Measurements from ENCODE around the gene GEMIN7. TPM values are rescaled to one million over a fixed set of nuclear protein-coding genes. Genes with fewer than 3 reads are reported as not detected.
"Not testable (repeated sequence)": the region's sequence is repeated elsewhere in the genome, so short reads cannot be mapped to it uniquely, and the experiment has no call there.

GEMIN7 gene
- total and polyA plus RNA-seq, 5 donors, result 10.9 to 27.9 (median 12.8) TPM

GRCh38 chr19:45112111-45112827 lies 33.2 kb downstream of the GEMIN7 start:
- 96% methylated on average over 11 of the region's 11 CpGs for WGBS
- H3K27me3 ChIP-seq (ENCODE audit: control insufficient read depth, insufficient read depth), result no peaks in the 10 kb centered on the region
- no peak overlapping the region for H3K27ac ChIP-seq (ENCODE audit: low read length)
- DNase-seq (peak in 1 of 3 donors; percentile 23), ATAC-seq (no peak)
- intact Hi-C loops (cut with DNase I), result no loop called here
- no peak overlapping the region for H3K4me3 ChIP-seq (ENCODE audit: low read length)
- no peaks in the 10 kb centered on the region for H3K9me3 ChIP-seq (ENCODE audit: control insufficient read depth, low read length)
- no peaks in the 10 kb centered on the region for H3K4me1 ChIP-seq (ENCODE audit: control insufficient read depth, insufficient read depth, low read length)

- no peaks in the 10 kb centered on the region for H3K9me3 ChIP-seq (ENCODE audit: control insufficient read depth, low read length)
- 87% methylated on average over 9 of the region's 9 CpGs for WGBS
- intact Hi-C loops (cut with DNase I), result no loop called here
- peaks cover 2% of the 10 kb centered on the region for H3K4me1 ChIP-seq (ENCODE audit: control insufficient read depth, insufficient read depth, low read length)
- H3K27ac ChIP-seq (ENCODE audit: low read length), result no peak overlapping the region
- no peak for ATAC-seq
- no peak overlapping the region for H3K4me3 ChIP-seq (ENCODE audit: low read length)
- H3K27me3 ChIP-seq (ENCODE audit: control insufficient read depth, insufficient read depth), result no peaks in the 10 kb centered on the region
- DNase-seq, result peak in 2 of 3 donors; percentile 21 to 55
These were observed 34.6 kb downstream of the GEMIN7 start for GRCh38 chr19:45113628-45114027.

- 83% methylated on average over 4 of the region's 4 CpGs for WGBS
- intact Hi-C loops (cut with DNase I), result no loop called here
- peak in 1 of 3 donors; percentile 6 for DNase-seq
- no peak overlapping the region for H3K27ac ChIP-seq (ENCODE audit: low read length)
- no peaks in the 10 kb centered on the region for H3K27me3 ChIP-seq (ENCODE audit: control insufficient read depth, insufficient read depth)
- ATAC-seq, result no peak
- H3K4me1 ChIP-seq (ENCODE audit: control insufficient read depth, insufficient read depth, low read length), result peaks cover 3% of the 10 kb centered on the region
- no peaks in the 10 kb centered on the region for H3K9me3 ChIP-seq (ENCODE audit: control insufficient read depth, low read length)
- H3K4me3 ChIP-seq (ENCODE audit: low read length), result no peak overlapping the region
These were observed 35.1 kb downstream of the GEMIN7 start for GRCh38 chr19:45114116-45114515.

GRCh38 chr19:45115809-45116615 lies 37.0 kb downstream of the GEMIN7 start:
- H3K4me3 ChIP-seq (ENCODE audit: low read length), result no peak overlapping the region
- WGBS, result 90% methylated on average over 21 of the region's 21 CpGs

GRCh38 chr19:45117167-45117594 lies 38.1 kb downstream of the GEMIN7 start:
- Histone ChIP-seq H3K4me1 (ENCODE audit: control insufficient read depth, insufficient read depth, low read length) (peaks cover 3% of the 10 kb centered on the region), H3K27me3 (ENCODE audit: control insufficient read depth, insufficient read depth) (no peaks in the 10 kb centered on the region), H3K27ac (ENCODE audit: low read length) (no peak overlapping the region), H3K9me3 (ENCODE audit: control insufficient read depth, low read length) (no peaks in the 10 kb centered on the region), H3K4me3 (ENCODE audit: low read length) (no peak overlapping the region)
- no peak for DNase-seq
- ATAC-seq, result no peak
- intact Hi-C loops (cut with DNase I), result no loop called here
- 63% methylated on average over 16 of the region's 16 CpGs for WGBS

More at GRCh38 chr19:45115809-45116615, 37.0 kb downstream of the GEMIN7 start:
- Histone ChIP-seq H3K27ac (ENCODE audit: low read length) (no peak overlapping the region), H3K9me3 (ENCODE audit: control insufficient read depth, low read length) (no peaks in the 10 kb centered on the region), H3K27me3 (ENCODE audit: control insufficient read depth, insufficient read depth) (no peaks in the 10 kb centered on the region), H3K4me1 (ENCODE audit: control insufficient read depth, insufficient read depth, low read length) (peaks cover 3% of the 10 kb centered on the region)
- intact Hi-C loops (cut with DNase I), result no loop called here
- ATAC-seq (peak in 1 of 2 donors; percentile 11), DNase-seq (peak in 1 of 3 donors; percentile 38)

GRCh38 chr19:45117671-45118070 lies 38.6 kb downstream of the GEMIN7 start:
- Histone ChIP-seq H3K4me1 (ENCODE audit: control insufficient read depth, insufficient read depth, low read length) (peaks cover 3% of the 10 kb centered on the region), H3K27me3 (ENCODE audit: control insufficient read depth, insufficient read depth) (no peaks in the 10 kb centered on the region), H3K27ac (ENCODE audit: low read length) (no peak overlapping the region), H3K4me3 (ENCODE audit: low read length) (no peak overlapping the region), H3K9me3 (ENCODE audit: control insufficient read depth, low read length) (no peaks in the 10 kb centered on the region)
- intact Hi-C loops (cut with DNase I), result no loop called here
- no peak for ATAC-seq
- WGBS, result 79% methylated on average over 12 of the region's 12 CpGs
- peak in 1 of 3 donors; percentile 46 for DNase-seq

GRCh38 chr19:45118106-45118505 lies 39.0 kb downstream of the GEMIN7 start:
- Histone ChIP-seq H3K27me3 (ENCODE audit: control insufficient read depth, insufficient read depth) (no peaks in the 10 kb centered on the region), H3K4me1 (ENCODE audit: control insufficient read depth, insufficient read depth, low read length) (peaks cover 3% of the 10 kb centered on the region), H3K4me3 (ENCODE audit: low read length) (no peak overlapping the region), H3K9me3 (ENCODE audit: control insufficient read depth, low read length) (no peaks in the 10 kb centered on the region), H3K27ac (ENCODE audit: low read length) (no peak overlapping the region)
- WGBS, result 71% methylated on average over 5 of the region's 5 CpGs
- intact Hi-C loops (cut with DNase I), result no loop called here
- ATAC-seq, result no peak
- peak in 2 of 3 donors; percentile 37 to 46 for DNase-seq

GRCh38 chr19:45118591-45119355 lies 39.7 kb downstream of the GEMIN7 start:
- H3K27me3 ChIP-seq (ENCODE audit: control insufficient read depth, insufficient read depth); ATAC-seq; intact Hi-C loops (cut with DNase I); H3K27ac ChIP-seq (ENCODE audit: low read length); H3K9me3 ChIP-seq (ENCODE audit: control insufficient read depth, low read length); H3K4me3 ChIP-seq (ENCODE audit: low read length); H3K4me1 ChIP-seq (ENCODE audit: control insufficient read depth, insufficient read depth, low read length): not testable (repeated sequence)
- DNase-seq, result peak in 1 of 3 donors; percentile 23
- 59% methylated on average over 18 of the region's 18 CpGs for WGBS

GRCh38 chr19:45119582-45119981 lies 40.5 kb downstream of the GEMIN7 start:
- H3K9me3 ChIP-seq (ENCODE audit: control insufficient read depth, low read length), result no peaks in the 10 kb centered on the region
- WGBS, result 96% methylated on average over 6 of the region's 6 CpGs
- no peak overlapping the region for H3K27ac ChIP-seq (ENCODE audit: low read length)
- DNase-seq (no peak), ATAC-seq (no peak)
- H3K4me1 ChIP-seq (ENCODE audit: control insufficient read depth, insufficient read depth, low read length), result peaks cover 3% of the 10 kb centered on the region
- no peaks in the 10 kb centered on the region for H3K27me3 ChIP-seq (ENCODE audit: control insufficient read depth, insufficient read depth)
- no peak overlapping the region for H3K4me3 ChIP-seq (ENCODE audit: low read length)
- intact Hi-C loops (cut with DNase I), result no loop called here

- ATAC-seq (no peak), DNase-seq (peak in 1 of 3 donors; percentile 11)
- intact Hi-C loops (cut with DNase I), result no loop called here
- H3K4me3 ChIP-seq (ENCODE audit: low read length), result no peak overlapping the region
- no peaks in the 10 kb centered on the region for H3K27me3 ChIP-seq (ENCODE audit: control insufficient read depth, insufficient read depth)
- WGBS, result 85% methylated on average over 11 of the region's 11 CpGs
- peaks cover 3% of the 10 kb centered on the region for H3K4me1 ChIP-seq (ENCODE audit: control insufficient read depth, insufficient read depth, low read length)
- H3K27ac ChIP-seq (ENCODE audit: low read length), result no peak overlapping the region
- H3K9me3 ChIP-seq (ENCODE audit: control insufficient read depth, low read length), result no peaks in the 10 kb centered on the region
These were observed 42.8 kb downstream of the GEMIN7 start for GRCh38 chr19:45121827-45122345.

Data from right cardiac atrium (tissue), 5 donors.